ENCODE results near the gene PARS2. TPM values are rescaled to one million over a fixed set of nuclear protein-coding genes. Genes with fewer than 3 reads are reported as not detected.

Gene PARS2
- 10 to 100 TPM in 2 of 8 experiments, 1 to 10 TPM in 6; 4.4 to 11.3 (median 8.4) TPM for total RNA-seq

GRCh38 chr1:54764133-54764921 is at the start of gene PARS2:
PARS2 (minus strand) TSS chr1:54764523; CDS start chr1:54759161, 5,362 bp downstream.
- in situ Hi-C loops (cut with MboI; ENCODE audit: low pct_unique_long_range_greater_than_20kb in 2 of 9, low sequenced_read_pairs in 9 of 9, unreplicated experiment in 9 of 9), result no loop called here
- peak within 1 kb of the TSS; percentile 38 to 42 for H3K27ac ChIP-seq
- WGBS, 10 experiments, result 0 to 2% (median 0%) methylated on average over 1 to 40 of the region's 57 CpGs; no CpG with 5 or more reads in 2 of the 10 experiments
- H3K4me1 ChIP-seq (replicated peaks in 1 of 2), result peaks cover 6% of the 10 kb centered on the region in 2 donors
- peak within 1 kb of the TSS; percentile 60 to 91 (median 72) for H3K4me3 ChIP-seq
- ATAC-seq (replicated peaks in 6 of 8), result peak; percentile 88 to 96 (median 94)

GRCh38 chr1:54814126-54814498 is 49.8 kb upstream of the PARS2 start:
- in situ Hi-C loops (cut with MboI; ENCODE audit: low pct_unique_long_range_greater_than_20kb in 2 of 9, low sequenced_read_pairs in 9 of 9, unreplicated experiment in 9 of 9), result loop anchor here in 4 of 9 experiments (25.0 kb wide), 4 partner anchors 152 to 952 kb away; partner anchors contain the start of genes TCEANC2 (in 3 of the 4) and TMEM59 (in 3 of the 4)
- no peak for ATAC-seq (replicated peaks in 6 of 8)
- 5 to 100% (median 84%) methylated on average over 1 to 8 of the region's 10 CpGs; no CpG with 5 or more reads in 4 of the 10 experiments for WGBS, 10 experiments
- Histone ChIP-seq H3K4me1 (replicated peaks in 1 of 2) (peaks cover 0 to 6% of the 10 kb centered on the region in 2 donors), H3K27ac (no peak overlapping the region), H3K4me3 (no peak overlapping the region)

- no peak for ATAC-seq (replicated peaks in 6 of 8)
- 37 to 100% (median 49%) methylated on average over 1 to 10 of the region's 13 CpGs; no CpG with 5 or more reads in 2 of the 10 experiments for WGBS, 10 experiments
- Histone ChIP-seq H3K27ac (no peak overlapping the region), H3K4me1 (replicated peaks in 1 of 2) (peaks cover 0 to 6% of the 10 kb centered on the region in 2 donors), H3K4me3 (no peak overlapping the region)
- in situ Hi-C loops (cut with MboI; ENCODE audit: low pct_unique_long_range_greater_than_20kb in 2 of 9, low sequenced_read_pairs in 9 of 9, unreplicated experiment in 9 of 9), result loop anchor here in 4 of 9 experiments (25.0 kb wide), 4 partner anchors 151 to 951 kb away; partner anchors contain the start of genes TCEANC2 (in 3 of the 4) and TMEM59 (in 3 of the 4)
Observed at GRCh38 chr1:54813485-54814125, 49.3 kb upstream of the PARS2 start.

GRCh38 chr1:54812801-54813484 is 48.6 kb upstream of the PARS2 start:
- peaks cover 0 to 6% of the 10 kb centered on the region in 2 donors for H3K4me1 ChIP-seq (replicated peaks in 1 of 2)
- H3K27ac ChIP-seq, result no peak overlapping the region
- WGBS, 10 experiments, result 45 to 100% (median 74%) methylated on average over 3 to 11 of the region's 13 CpGs; no CpG with 5 or more reads in 1 of the 10 experiments
- ATAC-seq (replicated peaks in 6 of 8), result no peak
- no peak overlapping the region for H3K4me3 ChIP-seq
- in situ Hi-C loops (cut with MboI; ENCODE audit: low pct_unique_long_range_greater_than_20kb in 2 of 9, low sequenced_read_pairs in 9 of 9, unreplicated experiment in 9 of 9), result loop anchor here in 4 of 9 experiments (25.0 kb wide), 4 partner anchors 151 to 951 kb away; partner anchors contain the start of genes TCEANC2 (in 3 of the 4) and TMEM59 (in 3 of the 4)

- Histone ChIP-seq H3K27ac (no peak overlapping the region), H3K4me3 (no peak overlapping the region), H3K4me1 (replicated peaks in 1 of 2) (peaks cover 0 to 6% of the 10 kb centered on the region in 2 donors)
- no peak for ATAC-seq (replicated peaks in 6 of 8)
- in situ Hi-C loops (cut with MboI; ENCODE audit: low pct_unique_long_range_greater_than_20kb in 2 of 9, low sequenced_read_pairs in 9 of 9, unreplicated experiment in 9 of 9), result loop anchor here in 4 of 9 experiments (25.0 kb wide), 4 partner anchors 150 to 950 kb away; partner anchors contain the start of genes TCEANC2 (in 3 of the 4) and TMEM59 (in 3 of the 4)
- WGBS, 10 experiments, result 23 to 100% (median 73%) methylated on average over 1 to 13 of the region's 18 CpGs; no CpG with 5 or more reads in 2 of the 10 experiments
Observed at GRCh38 chr1:54811739-54812655, 47.7 kb upstream of the PARS2 start.

- H3K4me1 ChIP-seq (replicated peaks in 1 of 2), result peaks cover 0 to 6% of the 10 kb centered on the region in 2 donors
- ATAC-seq (replicated peaks in 6 of 8), result no peak
- 63 to 96% (median 83%) methylated on average over 2 to 5 of the region's 5 CpGs; no CpG with 5 or more reads in 3 of the 10 experiments for WGBS, 10 experiments
- in situ Hi-C loops (cut with MboI; ENCODE audit: low pct_unique_long_range_greater_than_20kb in 2 of 9, low sequenced_read_pairs in 9 of 9, unreplicated experiment in 9 of 9), result loop anchor here in 4 of 9 experiments (25.0 kb wide), 4 partner anchors 149 to 949 kb away; partner anchors contain the start of genes TCEANC2 (in 3 of the 4) and TMEM59 (in 3 of the 4)
- no peak overlapping the region for H3K27ac ChIP-seq
- no peak overlapping the region for H3K4me3 ChIP-seq
Observed at GRCh38 chr1:54811066-54811465, 46.7 kb upstream of the PARS2 start.

GRCh38 chr1:54810153-54810942 is 46.0 kb upstream of the PARS2 start:
- ATAC-seq (replicated peaks in 6 of 8), result peak; percentile 77 to 99 (median 95)
- in situ Hi-C loops (cut with MboI; ENCODE audit: low pct_unique_long_range_greater_than_20kb in 2 of 9, low sequenced_read_pairs in 9 of 9, unreplicated experiment in 9 of 9), result loop anchor here in 4 of 9 experiments (25.0 kb wide), 4 partner anchors 148 to 948 kb away; partner anchors contain the start of genes TCEANC2 (in 3 of the 4) and TMEM59 (in 3 of the 4)
- WGBS, 10 experiments, result 39 to 100% (median 59%) methylated on average over 1 to 7 of the region's 13 CpGs; no CpG with 5 or more reads in 2 of the 10 experiments
- peaks cover 0 to 6% of the 10 kb centered on the region in 2 donors for H3K4me1 ChIP-seq (replicated peaks in 1 of 2)
- no peak overlapping the region for H3K27ac ChIP-seq
- no peak overlapping the region for H3K4me3 ChIP-seq

- Histone ChIP-seq H3K4me1 (replicated peaks in 1 of 2) (peaks cover 0 to 6% of the 10 kb centered on the region in 2 donors), H3K27ac (no peak overlapping the region), H3K4me3 (no peak overlapping the region)
- 17 to 83% (median 72%) methylated on average over 1 to 3 of the region's 3 CpGs; no CpG with 5 or more reads in 2 of the 10 experiments for WGBS, 10 experiments
- no peak for ATAC-seq (replicated peaks in 6 of 8)
- in situ Hi-C loops (cut with MboI; ENCODE audit: low pct_unique_long_range_greater_than_20kb in 2 of 9, low sequenced_read_pairs in 9 of 9, unreplicated experiment in 9 of 9), result loop anchor here in 4 of 9 experiments (25.0 kb wide), 4 partner anchors 147 to 947 kb away; partner anchors contain the start of genes TCEANC2 (in 3 of the 4) and TMEM59 (in 3 of the 4)
Observed at GRCh38 chr1:54809496-54810074, 45.3 kb upstream of the PARS2 start.

GRCh38 chr1:54808443-54809207 is 44.3 kb upstream of the PARS2 start:
- Histone ChIP-seq H3K4me3 (no peak overlapping the region), H3K4me1 (replicated peaks in 1 of 2) (peaks cover 0 to 3% of the 10 kb centered on the region in 2 donors), H3K27ac (no peak overlapping the region)
- WGBS, 10 experiments, result 40 to 100% (median 82%) methylated on average over 1 to 8 of the region's 12 CpGs; no CpG with 5 or more reads in 5 of the 10 experiments
- ATAC-seq (replicated peaks in 6 of 8), result no peak
- in situ Hi-C loops (cut with MboI; ENCODE audit: low pct_unique_long_range_greater_than_20kb in 2 of 9, low sequenced_read_pairs in 9 of 9, unreplicated experiment in 9 of 9), result loop anchor here in 4 of 9 experiments (25.0 kb wide), 4 partner anchors 146 to 946 kb away; partner anchors contain the start of genes TCEANC2 (in 3 of the 4) and TMEM59 (in 3 of the 4)

- in situ Hi-C loops (cut with MboI; ENCODE audit: low pct_unique_long_range_greater_than_20kb in 2 of 9, low sequenced_read_pairs in 9 of 9, unreplicated experiment in 9 of 9), result loop anchor here in 4 of 9 experiments (25.0 kb wide), 4 partner anchors 145 to 945 kb away; partner anchors contain the start of genes TCEANC2 (in 3 of the 4) and TMEM59 (in 3 of the 4)
- H3K4me1 ChIP-seq (replicated peaks in 1 of 2), result no peaks in the 10 kb centered on the region
- no peak overlapping the region for H3K27ac ChIP-seq
- H3K4me3 ChIP-seq, result no peak overlapping the region
- 67 to 100% (median 98%) methylated on average over 1 to 7 of the region's 7 CpGs; no CpG with 5 or more reads in 5 of the 10 experiments for WGBS, 10 experiments
- ATAC-seq (replicated peaks in 6 of 8), result no peak
Observed at GRCh38 chr1:54807756-54808155, 43.4 kb upstream of the PARS2 start.

Data from motor neuron (in vitro differentiated cells).